SK-MEL-5 (cell line): ENCODE data around the gene OLFML1. TPM values are rescaled to one million over a fixed set of nuclear protein-coding genes. Genes with fewer than 3 reads are reported as not detected.

Source experiments
- DNase-seq: peaks from one replicate; pipeline ENCODE4 v3.0.0-alpha.2; 2016; ENCODE audit warnings: low read depth, low spot score
- in situ Hi-C: cut with HindIII; loops from 2 replicates; pipeline ENCODE4 v1.10.0; 2016; ENCODE audit warnings: low sequenced_read_pairs, high pct_unique_total_duplicates, low pct_unique_long_range_greater_than_20kb
- total RNA-seq: library from RNA; depleted of rRNA; stranded (reverse); fragments of >200 nt; shearing (Covaris generic); gene quantifications from 2 replicates; pipeline ENCODE4 v1.2.3, GENCODE V29; 2014

OLFML1 gene
- total RNA-seq, 1 experiment from 2014 or later, result not detected

- in situ Hi-C loops, result no loop called here
- peak; percentile 38 for DNase-seq
Measured at GRCh38 chr11:7522121-7522520, 36.8 kb downstream of the OLFML1 start.

GRCh38 chr11:7522546-7522945 is 37.2 kb downstream of the OLFML1 start:
- DNase-seq, result no peak
- in situ Hi-C loops, result no loop called here

DNA sequence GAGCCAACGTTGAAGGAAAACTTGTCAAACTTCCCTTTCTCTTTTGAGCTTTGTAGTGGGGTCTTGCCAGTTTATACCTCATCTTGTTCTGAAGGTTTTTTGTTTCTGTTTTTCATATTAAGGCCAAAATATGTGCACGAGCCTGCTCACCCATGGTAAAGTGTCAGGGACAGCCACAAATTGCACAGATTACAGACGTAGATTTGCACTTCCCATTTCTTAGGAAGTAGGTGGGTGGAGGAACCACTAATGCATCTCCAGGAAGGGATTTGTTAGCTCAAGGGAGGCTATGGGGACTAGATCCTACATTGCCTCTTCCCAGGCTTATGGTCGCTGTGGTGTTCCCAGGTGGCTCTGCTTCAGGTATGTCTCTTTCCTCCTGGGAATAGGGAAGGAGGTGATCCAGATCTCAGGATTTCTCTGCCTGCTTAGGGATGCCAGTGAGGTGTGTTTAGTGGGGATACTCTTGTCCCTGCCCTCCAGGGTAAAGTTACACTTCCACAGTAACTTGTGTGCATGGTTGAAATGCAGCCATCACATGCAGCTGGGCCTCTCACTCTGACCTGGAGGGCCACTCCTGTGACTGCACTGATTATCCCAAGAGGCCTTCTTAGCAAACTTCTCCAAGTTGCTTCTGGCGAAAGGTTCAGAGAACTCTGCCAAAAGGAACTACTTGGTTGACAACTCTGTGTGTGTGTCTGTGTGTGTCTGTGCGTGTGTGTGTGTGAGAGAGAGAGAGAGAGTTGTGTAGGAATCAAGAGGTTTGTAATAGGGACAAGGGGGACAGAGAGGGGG is 38.3 kb downstream of the OLFML1 start:
- DNase-seq, result no peak

GRCh38 chr11:7524462-7525235 is 39.3 kb downstream of the OLFML1 start:
- DNase-seq, result peak; percentile 62

More for the DNA sequence above, 38.3 kb downstream of the OLFML1 start:
- in situ Hi-C loops, result no loop called here

GRCh38 chr11:7525424-7525823 is 40.1 kb downstream of the OLFML1 start:
- DNase-seq, result no peak
- in situ Hi-C loops, result no loop called here

More at GRCh38 chr11:7524462-7525235, 39.3 kb downstream of the OLFML1 start:
- in situ Hi-C loops, result no loop called here

DNA sequence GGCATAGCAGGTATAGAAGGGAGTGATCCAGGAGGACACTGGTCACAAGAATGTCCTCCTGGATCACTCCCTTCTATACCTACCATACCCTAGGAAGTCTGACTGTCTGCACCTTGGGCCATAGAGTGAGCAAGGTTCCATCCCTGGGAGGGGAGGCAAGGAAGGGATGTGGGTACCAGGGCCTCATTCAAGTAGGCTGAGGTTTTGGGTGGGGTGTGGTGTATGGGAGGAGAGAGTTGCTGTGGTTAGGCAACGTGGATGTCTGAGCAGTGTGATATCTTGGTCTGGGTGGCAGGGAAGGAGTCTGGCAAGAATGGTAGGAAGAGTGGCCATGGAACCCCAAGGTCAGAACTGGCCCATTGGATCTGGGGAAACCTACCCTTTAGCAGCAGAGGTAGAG is 41.7 kb downstream of the OLFML1 start:
- in situ Hi-C loops, result no loop called here
- DNase-seq, result no peak

- in situ Hi-C loops, result no loop called here
- DNase-seq, result no peak
Measured at GRCh38 chr11:7528514-7529049, 43.3 kb downstream of the OLFML1 start.

GRCh38 chr11:7530013-7530640 is 44.8 kb downstream of the OLFML1 start:
- no peak for DNase-seq
- in situ Hi-C loops, result no loop called here

GRCh38 chr11:7531011-7531410 is 45.7 kb downstream of the OLFML1 start:
- in situ Hi-C loops, result no loop called here
- no peak for DNase-seq

DNA sequence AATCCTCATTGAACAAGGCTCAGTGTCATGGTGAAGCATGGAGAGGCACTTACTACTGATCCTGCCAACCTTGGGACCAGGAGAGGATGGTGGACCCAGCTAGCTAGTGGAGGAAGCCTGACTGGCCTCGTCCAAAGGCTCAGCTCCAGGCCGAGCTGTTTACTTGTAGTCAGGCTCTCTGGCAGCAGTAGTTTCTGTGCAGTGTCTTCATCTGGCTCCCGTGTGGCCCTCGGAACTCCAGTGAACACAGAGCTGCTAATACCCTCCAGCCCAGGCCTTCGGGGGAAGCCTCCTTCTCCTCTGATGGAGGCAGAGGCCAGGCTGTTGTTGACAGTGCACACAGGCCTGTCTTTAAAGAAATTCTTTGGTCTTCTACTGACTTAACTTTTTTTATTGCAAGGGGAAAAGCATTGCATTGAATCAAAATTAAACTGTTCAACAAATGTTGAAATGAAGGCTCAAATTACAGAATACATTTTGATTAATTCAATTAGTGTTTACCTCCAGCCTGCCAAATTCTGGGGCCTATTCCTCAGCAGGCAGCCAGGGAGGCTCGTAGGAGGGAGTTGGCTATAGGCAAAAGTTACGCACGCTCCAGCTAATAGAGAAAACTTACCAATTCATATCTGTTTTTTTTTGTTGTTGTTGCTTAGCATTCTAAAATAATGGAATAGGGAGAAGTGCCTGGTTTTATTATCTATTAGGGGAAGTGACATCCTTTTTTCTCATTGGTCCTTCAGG is 47.3 kb downstream of the OLFML1 start:
- in situ Hi-C loops, result no loop called here
- no peak for DNase-seq

DNA sequence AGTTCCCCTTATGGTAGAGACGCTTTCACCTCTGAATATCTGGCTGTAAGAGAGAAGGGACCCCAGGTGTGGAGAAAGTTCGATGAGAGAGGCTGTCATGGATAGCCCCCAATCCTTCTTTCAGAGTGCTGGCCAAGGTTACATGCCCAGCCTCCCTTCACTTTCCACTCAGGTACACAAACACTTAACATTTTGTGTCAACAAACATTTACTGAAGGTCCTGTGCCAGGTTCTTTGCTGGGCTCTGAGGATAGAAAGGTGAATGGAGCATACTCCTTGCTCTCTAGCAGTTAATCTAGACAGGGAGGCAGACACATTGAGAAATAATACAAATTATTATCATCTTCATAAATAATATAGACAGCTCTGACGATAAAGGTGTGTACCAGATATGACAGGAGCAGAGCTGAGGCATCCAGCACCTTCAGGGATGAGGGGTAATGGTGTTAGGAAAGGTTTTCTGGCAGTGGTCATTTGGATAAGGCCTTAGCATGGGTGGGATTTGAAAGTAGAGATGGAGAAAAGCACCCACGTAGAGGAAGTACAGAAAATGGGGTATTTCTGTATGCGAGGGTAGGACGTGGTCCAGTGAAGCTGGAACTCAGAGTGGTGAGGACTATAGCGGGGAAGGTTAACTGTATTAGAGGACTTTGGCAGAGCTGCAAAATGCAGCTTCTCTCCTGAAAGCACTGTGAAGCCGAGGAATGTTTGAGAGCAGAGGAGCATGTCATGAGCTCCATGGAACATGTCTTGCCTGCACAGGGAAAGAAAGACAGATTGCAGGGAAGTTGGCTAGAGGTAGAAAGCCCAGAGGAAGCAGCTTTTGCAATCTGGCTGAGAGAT is 48.1 kb downstream of the OLFML1 start:
- in situ Hi-C loops, result no loop called here
- no peak for DNase-seq

DNA sequence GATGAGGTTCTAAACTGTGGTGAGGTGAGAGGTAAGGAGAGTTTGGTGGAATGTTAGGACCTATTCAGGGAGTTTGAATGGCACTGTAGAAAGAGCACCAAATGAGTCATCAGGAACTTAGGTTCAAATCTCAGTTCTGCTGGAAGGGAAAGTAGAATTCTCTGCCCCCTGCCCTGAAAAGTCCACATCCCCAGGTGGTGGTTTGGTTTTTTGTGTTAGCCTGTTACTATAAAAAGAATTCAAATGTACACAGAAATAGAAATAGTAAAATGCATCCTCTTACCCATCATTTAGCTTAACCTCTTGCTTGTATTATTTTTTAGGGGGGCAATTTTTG is 48.7 kb downstream of the OLFML1 start:
- in situ Hi-C loops, result no loop called here
- no peak for DNase-seq

GRCh38 chr11:7536100-7536499 is 50.8 kb downstream of the OLFML1 start:
- DNase-seq, result no peak
- in situ Hi-C loops, result no loop called here

GRCh38 chr11:7537265-7537664 is 52.0 kb downstream of the OLFML1 start:
- in situ Hi-C loops, result no loop called here
- DNase-seq, result no peak

- in situ Hi-C loops, result no loop called here
- no peak for DNase-seq
Measured at GRCh38 chr11:7538031-7538430, 52.7 kb downstream of the OLFML1 start.

GRCh38 chr11:7538466-7539454 is 53.5 kb downstream of the OLFML1 start:
- no peak for DNase-seq
- in situ Hi-C loops, result no loop called here
